Muscle of back (tissue), 11 donors: Measurements from ENCODE around the gene PLEKHM2. TPM values are rescaled to one million over a fixed set of nuclear protein-coding genes. Genes with fewer than 3 reads are reported as not detected.

Source experiments
- DNase-seq, 3 donors: peaks; one replicate each; pipeline versions ENCODE4 v3.0.0 to v3.0.0-alpha.2; 2013
- polyA plus RNA-seq, 10 donors: library from polyadenylated mRNA; unstranded; fragments of 120-200 nt; gene quantifications; one replicate each; pipeline ENCODE4 v1.2.1, GENCODE V29; 2013; ENCODE audit not compliant: insufficient read length in 10 of 10

Gene PLEKHM2
- polyA plus RNA-seq, 10 donors, result 41.2 to 53.9 (median 46.7) TPM

DNA sequence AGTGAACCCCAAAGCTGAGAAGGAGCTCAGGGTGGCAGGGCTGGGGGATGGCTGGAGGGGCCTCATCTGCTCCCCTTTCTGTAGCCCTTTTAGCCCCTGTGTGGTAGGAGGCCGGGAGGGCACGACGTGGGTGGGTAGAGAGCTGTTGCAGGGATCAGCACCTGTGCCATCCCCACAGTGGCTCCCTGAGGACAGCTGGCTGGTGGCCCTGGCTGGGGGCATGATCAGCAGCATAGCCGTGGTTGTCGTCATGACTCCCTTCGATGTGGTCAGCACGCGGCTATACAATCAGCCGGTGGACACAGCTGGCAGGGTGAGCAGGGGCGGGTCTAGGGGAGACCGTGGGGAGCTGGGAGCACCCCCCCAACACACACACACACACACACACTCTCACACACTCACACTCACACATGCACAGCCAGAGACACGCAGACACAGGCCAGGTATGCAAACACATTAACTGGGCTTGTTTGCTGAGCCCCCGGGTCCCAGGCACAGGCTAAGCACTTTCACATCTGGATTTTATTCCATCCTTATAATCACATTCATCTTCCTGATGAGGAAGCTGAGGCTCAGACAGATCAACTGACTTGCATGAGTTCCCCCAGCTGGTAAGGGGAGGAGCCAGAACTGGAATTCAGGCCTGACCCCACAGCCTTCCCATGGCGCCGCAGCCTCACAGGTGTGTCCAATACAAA, 54.4 kb downstream of the PLEKHM2 start:
- DNase-seq, result no peak

DNA sequence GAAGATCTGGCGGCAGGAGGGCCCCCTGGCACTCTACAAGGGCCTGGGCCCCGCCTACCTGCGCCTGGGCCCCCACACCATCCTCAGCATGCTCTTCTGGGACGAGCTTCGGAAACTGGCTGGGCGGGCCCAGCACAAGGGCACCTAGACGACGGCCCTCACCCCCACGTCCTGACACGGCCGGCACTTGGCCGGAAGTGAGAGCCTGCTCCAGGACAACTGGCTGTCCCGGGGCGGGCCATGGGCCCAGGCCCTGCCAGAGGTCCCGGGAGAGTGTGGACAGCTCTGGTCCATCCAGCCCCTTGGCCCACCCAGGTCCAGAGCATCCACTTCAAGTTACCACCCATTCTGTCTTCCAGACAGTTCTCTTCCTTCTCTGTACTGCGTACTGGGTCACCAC, 55.1 kb downstream of the PLEKHM2 start:
- no peak for DNase-seq

DNA sequence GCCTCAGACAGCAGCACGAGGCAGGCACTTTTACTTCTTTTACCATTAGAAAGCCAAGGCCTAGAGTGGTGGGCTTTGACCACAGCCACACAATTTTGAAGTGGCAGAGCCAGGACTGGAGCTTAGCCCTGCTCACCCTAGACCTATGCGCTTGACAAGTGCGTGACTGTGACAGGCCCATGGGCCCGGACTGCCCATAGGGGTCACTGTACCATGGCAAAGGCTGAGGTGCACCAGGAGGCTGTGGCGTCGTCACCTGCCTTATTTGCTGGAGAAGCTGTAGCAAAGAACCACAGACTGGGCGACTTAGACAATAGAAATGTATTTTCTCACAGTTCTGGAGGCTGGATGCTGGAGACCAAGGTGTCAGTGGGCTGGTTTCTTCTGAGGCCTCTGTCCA, 55.6 kb downstream of the PLEKHM2 start:
- no peak for DNase-seq

DNA sequence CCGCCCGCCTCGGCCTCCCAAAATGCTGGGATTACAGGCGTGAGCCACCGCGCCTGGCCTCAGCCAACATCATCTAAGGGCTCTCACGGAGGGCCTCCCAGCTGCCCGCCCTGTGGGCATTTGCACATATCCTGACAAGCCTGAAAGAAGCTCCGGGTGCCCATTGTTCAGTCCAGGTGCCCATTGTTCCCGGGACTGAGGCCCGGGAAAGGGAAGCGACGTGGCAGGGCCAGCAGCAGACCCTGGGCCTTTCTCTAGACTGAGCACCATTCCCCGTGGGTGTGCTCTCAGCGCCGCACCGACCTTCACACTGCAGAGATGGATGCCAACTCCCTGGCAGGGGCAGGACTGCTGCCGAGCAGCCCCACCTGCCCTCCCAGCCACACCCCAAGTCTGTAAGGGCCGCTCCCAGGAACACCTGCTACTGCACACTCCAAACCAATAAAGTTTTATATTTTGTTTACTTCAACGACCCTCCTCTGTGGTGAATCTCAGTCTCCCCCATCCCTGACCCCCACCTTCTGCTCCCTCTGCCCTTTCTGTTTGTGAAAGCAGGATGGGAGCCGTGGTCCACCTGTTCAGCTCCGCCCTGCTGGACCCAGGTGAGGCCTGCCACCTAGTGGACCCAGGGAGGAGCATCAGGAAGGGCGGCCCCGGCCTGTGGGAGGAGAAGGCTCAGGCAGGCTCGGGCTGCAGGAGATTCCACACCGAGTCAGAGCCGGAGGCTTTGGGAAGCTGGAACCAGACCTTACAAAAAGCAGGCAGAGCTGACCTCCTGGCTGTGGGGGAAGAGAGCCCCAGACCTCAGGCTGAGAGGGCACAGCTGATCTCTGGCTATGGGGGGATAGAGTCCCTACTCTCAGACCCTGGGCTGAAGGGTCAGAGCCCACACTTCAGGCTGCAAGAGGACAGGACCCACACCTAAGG, 57.1 kb downstream of the PLEKHM2 start:
- peak in 2 of 3 donors; percentile 44 to 70 for DNase-seq

DNA sequence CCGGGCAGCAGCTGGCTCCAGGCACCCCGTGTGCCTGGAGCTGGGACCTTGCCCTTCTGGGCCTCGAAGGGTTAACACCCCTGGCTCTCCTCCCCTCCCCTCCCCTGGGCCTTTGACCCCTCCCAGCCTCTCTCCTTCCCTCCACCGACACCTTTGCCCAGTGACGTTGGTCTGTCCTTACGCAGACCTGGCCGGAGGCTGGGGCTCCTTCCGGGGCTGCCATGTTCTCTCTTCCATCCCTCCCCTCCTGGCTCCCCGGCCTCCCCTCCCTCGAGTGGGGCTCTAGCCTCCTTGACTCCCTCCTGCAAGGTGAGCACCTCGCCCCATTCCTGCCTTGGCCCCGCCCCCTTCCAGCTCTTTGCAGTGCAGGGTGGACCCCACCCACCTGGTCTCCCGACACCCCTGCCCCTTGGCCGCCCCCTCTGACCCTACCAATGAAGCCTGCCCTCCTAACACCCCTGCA, 58.2 kb downstream of the PLEKHM2 start, which contains the start of gene TMEM82:
TMEM82 (plus strand) TSS at position 161 of the 463 bp plus-strand sequence; CDS start at position 222, 61 bp downstream.
- DNase-seq, result no peak

DNA sequence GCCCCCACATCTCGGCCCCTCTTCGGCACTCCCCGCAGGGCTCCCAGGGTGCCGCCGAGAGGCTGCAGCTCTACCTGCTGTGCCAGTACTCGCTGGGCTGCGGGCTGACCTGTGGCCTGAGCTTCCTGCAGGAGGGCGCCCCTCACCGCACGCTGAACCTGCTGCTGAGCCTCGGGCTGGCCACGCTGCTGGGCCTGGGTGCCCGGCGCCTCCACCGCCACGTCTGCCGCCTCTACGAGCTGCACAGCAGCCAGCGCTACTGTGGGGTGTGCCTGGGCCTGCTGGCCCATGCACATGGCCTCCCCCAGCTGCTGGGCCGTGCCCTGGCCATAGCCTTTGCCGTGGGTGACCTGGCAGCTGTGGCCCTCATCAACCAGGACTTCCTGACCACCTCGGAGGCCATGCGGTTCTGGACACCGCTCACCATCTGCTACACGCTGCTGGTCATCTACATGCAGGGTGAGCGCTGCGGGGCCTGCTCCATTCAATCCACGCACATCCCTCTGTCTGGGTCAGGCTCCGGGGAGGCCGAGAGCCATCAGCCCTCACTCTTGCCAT, 60.1 kb downstream of the PLEKHM2 start:
- no peak for DNase-seq

DNA sequence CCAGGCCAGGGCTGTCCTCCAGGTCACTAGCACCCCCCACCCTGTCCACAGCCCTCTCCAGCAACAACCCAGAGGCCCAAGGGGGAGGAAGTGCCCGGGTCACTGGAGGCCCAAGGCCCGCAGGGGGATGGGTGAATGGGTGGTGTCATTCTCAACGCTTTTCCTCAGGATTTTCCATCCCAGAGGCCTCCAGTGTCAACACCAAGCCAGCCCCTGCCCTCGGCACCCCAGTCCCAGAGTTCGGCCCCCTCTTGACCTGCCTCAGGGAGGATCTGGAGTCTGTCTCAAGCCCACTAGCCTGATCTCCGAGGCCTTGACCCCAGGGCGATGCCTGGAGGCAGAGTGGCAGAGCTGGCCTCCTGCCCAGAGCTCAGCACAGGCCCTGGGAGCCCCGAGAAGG, 63.3 kb downstream of the PLEKHM2 start:
- DNase-seq, result no peak

DNA sequence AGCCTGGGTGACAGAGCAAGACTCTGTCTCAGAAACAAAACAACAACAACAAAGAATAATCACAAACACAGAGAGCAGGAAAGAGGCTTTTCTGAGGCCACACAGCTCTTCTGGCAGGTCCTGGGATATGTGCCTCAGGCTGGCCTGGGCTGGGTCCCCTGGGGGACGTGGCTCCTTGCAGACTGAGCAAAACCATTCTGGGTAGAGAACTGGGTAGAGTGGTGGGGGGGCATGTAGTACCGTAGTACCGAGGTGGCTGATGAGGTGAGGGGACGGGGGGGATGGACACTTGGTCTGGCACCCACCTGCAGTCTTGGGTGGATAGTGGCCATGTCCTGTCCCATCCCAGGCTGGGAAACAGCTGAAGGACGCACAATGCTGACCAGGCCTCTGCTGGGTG, 64.1 kb downstream of the PLEKHM2 start:
- no peak for DNase-seq

DNA sequence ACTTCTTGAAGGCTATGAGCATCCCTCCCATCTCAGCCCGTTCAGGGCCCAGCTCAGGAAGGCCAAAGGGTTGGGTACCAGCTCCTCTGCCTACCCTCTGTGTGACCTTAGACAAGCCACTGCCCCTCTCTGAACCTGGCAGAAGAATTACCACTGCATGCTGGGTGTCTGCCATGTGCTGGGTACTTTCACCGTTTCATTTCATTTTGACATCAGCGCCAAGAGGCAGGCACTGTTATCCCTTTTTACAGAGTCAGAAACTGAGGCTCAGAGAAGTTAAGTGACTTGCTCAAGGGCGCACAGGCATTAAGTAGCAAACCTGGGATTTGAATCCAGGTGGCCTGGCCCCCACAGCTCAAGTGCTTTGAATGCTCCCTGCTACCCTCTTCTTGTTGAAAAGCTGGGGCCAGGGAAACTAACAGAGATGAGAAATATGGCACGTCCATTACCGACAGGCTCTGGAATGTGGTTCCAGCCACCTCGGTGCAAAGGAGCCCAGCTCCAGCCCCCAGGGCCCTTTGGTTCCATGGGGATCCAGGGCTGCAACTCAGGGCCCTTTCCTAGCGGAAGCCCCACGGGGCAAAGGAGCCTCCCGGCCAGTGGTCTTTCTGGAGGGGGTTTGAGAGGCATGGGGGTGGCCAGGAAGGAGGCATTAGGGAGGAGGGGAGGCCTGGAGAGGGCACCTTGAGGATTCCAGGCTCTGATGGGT, 64.7 kb downstream of the PLEKHM2 start:
- no peak for DNase-seq

DNA sequence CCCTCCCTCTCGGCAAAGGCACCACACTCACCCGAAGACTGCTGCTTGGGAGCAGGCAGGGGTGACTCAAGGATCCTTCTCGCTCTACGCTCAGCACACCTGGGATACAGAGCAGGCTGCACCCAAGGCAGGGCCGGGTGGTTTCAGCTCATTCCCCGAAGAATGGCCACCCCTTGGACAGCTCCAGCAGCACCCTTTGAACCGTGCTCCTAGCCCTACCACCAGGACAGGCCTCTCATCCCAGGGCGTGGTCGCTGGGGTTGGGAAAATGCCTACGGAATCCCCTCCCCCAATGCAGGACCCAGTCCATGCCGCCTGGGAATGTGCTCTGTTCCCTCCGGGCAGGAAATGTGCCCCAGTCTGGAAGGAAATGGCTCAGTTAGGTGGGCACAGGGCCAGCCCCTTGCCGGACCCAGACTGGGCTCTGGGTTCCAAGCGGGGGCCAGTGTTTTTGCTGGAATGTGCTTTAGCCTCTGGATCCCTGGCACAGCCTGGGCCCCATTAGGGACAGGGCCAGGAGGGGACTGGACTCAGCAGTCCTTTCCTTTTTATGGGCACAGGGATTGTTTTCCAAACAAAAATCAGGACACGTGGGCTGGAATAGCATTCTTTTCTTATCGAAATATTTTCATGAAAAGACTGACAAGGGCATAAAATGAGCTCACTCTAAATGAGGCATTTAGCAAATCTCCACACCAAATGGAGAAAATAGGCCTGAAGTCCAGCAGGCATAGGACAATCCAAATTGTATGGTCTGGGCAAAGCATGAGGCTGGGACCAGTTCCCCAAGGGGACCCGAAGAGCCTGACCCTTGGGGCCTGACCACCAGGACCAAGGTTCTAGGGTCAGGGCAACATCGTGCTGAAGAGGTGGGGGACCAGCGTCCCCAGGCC, 65.5 kb downstream of the PLEKHM2 start:
- no peak for DNase-seq

DNA sequence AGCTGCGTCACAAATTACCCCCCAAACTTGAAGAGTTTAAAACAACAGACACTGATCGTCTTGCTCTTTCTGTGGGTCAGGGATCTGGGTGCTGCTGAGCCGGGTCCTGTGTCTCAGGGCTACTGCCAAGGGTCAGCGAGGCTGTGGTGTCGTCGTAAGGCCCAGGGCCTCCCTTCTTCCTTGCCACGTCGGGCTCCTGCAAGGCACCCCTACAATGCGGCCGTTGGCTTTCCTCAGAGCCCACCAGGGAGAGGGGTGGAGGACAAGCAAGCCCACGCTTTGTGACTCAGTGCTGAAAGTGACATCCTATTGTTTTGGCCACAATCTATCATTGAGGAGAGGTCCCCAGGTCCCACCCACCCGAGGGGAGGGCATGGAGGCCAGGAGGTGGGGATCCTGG, 66.8 kb downstream of the PLEKHM2 start:
- no peak for DNase-seq

DNA sequence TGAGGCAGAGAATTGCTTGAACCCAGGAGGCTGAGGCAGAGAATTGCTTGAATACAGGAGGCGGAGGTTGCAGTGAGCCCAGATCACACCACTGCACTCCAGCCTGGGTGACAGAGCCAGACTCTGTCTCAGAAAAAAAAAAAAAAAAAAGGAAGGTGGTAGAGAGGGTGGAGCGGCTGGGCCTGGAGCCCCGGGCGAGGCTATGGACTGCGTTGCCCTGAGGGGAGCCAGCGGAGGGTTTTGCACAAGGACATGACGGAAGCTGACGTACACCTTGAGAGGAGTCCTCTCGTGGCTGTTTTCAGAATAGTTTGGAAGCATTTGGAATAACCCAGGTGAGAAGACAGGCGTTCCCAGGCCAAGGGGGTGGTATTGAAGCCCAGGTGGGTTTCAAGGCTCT, 67.6 kb downstream of the PLEKHM2 start:
- DNase-seq, result no peak

DNA sequence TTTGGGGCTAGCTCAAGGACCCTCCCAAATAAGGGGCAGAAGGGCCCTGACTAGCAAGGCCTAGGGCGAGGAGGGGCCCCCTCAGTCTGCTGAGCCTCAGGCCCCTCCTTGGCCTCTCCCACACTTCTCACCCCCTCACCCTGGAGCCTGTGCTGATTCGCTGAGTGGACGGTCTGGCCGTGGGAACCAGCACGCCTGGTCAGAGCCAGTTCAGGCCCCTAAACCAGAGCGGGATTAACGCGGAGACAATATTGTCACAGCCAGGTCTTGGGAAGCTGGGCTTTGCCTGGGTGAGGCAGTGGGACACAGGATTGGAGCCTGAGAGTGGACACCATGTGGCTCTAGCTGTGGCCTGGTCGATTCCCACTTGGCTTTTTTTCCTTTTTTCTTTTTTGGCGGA, 69.7 kb downstream of the PLEKHM2 start:
- DNase-seq, result no peak

DNA sequence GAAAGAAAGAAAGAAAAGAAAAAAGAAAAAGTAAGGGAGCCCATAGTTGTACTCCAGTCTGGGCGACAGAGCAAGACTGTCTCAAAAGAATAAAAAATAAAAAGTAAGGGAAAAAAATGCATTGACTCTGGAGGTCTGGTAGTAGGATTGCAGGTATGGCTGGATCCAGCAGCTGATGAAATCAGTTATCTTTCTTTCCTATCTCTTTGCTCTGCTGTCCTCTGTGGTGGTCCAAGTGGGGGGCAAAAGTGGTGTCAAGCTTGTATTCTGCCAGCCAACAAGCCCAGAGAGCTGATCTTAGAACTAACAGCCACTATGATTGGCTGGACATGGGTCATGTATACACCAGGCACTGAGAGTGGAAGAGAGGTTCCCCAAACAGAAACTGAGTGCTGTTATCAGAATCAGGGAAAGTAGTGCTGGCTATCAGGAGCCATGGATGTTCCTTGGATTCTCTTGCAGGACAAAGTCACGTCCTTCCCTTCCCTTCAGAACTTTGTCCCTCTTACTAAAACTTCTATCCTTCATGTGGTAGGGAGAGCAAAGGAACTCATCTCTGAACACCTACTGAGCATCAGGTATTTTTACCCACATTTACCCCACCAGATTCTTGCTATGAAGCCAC, 71.0 kb downstream of the PLEKHM2 start:
- DNase-seq, result no peak

DNA sequence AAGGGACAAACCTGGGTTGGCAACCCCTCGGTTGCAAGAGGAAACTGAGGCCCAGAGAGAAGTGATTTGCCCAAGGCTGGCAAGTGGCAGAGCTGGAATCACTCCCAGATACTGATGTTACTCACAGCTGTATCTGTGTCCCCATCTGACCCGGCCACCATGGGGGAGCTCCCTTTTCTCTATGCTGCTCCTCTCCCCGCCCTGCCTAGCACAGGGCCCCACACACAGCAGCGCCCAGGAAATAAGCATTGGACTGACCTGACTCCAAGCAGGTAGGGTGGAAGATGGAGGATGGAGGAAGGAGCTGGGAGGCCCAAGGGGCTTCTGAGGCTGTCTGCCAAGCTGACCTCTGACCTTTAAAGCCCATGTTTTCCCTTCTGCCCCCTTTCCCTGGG, 71.5 kb downstream of the PLEKHM2 start:
- no peak for DNase-seq

DNA sequence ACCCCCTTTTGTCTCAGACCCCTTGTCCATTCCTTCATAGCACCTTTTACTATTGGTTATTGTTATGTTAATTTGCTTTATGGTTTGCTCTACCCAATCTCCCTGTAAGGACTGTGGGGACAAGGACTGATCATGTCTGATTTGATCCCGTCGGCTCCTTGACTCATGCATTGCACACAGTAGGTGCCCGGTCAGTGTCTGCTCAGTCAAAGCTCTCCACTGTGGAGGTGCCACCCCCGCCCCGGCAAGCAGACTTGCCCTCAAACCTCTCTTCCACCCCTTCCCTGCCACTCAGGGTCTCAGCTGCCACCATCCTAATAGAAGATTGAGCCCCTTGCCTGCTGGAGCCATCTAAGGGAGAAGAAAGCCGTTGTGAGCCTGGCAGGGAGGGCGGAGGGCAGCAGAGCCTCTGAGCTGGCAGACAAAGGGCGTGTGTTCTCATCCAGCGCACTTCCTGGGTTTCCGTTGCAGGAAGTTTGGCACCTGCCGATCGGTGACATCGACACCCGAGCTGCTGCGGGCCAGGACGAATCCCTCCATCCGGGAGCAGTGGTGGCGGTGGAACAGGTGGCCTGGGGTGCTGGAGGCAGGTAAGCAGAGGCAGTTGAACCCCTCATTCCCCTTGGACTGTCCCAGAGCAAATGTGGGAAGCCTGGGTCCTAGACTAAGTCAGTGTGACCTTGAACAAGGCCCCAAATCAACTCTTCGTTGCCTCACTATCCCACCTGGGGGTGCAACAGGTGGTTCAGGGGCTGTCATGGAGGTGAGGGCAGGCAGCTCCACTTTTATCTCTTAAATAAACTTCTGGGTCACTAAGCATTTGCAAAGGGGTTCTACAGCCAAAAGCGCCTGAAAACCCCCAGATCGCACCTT, 72.3 kb downstream of the PLEKHM2 start:
- no peak for DNase-seq

DNA sequence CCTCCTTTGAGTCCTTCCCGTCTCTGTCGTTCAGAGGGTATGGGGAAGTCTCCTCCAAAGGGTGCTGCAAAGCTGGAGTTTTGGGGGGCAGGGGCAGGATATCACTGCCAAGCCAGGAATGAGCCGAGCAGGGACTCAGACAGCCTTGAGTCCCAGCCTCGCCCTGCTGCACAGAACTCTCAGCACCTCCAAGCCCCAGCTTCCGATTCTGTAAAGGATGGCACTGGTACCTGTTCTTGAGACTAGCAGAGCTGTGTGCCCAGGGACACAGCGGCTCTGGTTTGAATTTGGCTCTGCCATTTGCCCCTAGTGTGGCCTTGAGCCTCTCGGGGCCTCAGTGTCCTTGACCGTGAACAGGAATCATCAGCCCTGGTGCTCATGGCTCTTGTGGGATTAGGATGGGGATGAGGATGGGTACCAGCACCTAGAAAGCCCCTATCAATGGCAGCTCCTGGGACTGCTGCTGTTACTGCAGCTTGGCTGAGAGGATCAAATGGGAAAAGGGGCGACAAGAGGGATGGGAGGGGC, 73.0 kb downstream of the PLEKHM2 start:
- no peak for DNase-seq

DNA sequence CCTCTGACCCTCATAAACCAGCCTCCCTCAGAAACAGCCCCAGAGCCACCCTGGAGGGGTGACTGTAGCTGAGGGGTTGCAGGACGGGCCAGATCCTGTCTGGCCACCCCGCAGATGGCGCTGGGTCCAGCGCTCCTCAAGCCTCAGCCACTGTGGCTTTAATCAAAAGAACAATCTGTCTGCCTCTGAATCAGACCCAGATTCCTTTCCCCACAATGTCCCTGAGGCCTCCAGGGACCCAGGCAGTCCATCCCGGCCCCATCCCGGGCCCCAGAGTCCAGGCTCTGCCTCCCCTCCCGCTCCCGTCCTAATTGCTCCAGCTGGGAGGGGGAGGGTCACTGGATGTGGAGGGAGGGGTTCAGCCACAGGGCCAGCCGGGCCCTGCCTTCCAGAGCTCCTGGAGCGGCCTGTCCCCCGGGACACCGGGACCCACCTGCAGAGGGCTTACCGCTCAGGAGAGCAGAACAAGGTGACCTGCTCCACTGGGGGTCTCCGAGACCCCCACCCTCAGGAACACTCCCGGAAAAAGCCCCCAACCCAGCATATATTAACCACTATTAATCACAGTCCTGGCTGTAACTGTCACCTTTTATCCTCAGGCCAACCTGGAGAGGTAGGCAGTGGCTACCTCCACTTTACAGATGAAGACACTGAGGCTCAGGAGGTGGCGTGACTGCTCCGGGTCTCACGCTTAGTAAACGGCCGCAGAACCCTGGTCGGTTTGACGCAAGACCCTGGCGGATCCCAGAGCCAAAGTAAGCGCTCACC, 73.6 kb downstream of the PLEKHM2 start:
- peak in 1 of 3 donors; percentile 50 for DNase-seq
